Endothelial cell (in vitro differentiated cells): ENCODE results near the gene GRIP1. TPM values are rescaled to one million over a fixed set of nuclear protein-coding genes. Genes with fewer than 3 reads are reported as not detected.

ENCODE experiments used
- DNase-seq: peaks from one replicate; pipeline ENCODE4 v3.0.0; 2021; ENCODE audit warnings: low spot score
- H3K27ac Mint-ChIP-seq: one replicate; pipeline ENCODE4 v1.8.0; 2021; ENCODE audit warnings: mixed read lengths, inconsistent platforms; ENCODE audit not compliant: unreplicated experiment
- H3K27me3 Mint-ChIP-seq: one replicate; pipeline ENCODE4 v1.8.0; 2021; ENCODE audit warnings: mild to moderate bottlenecking, moderate library complexity, mixed read lengths, inconsistent platforms; ENCODE audit not compliant: unreplicated experiment
- H3K36me3 Mint-ChIP-seq: one replicate; pipeline ENCODE4 v1.8.0; 2021; ENCODE audit warnings: mild to moderate bottlenecking, low read depth, mixed read lengths, inconsistent platforms; ENCODE audit not compliant: unreplicated experiment
- H3K4me1 Mint-ChIP-seq: one replicate; pipeline ENCODE4 v1.8.0; 2021; ENCODE audit warnings: mild to moderate bottlenecking, mixed read lengths, inconsistent platforms; ENCODE audit not compliant: unreplicated experiment
- H3K4me3 Mint-ChIP-seq: one replicate; pipeline ENCODE4 v1.8.0; 2021; ENCODE audit warnings: mild to moderate bottlenecking, mixed read lengths, inconsistent platforms; ENCODE audit not compliant: unreplicated experiment
- H3K9me3 Mint-ChIP-seq: one replicate; pipeline ENCODE4 v1.8.0; 2021; ENCODE audit warnings: mixed read lengths, inconsistent platforms; ENCODE audit not compliant: unreplicated experiment
- total RNA-seq: library from RNA; stranded (reverse); fragmentation: NEBNext Ultra II Directional; extraction: Animal tissue kit (Norgen Biotek cat#: 25700); gene quantifications from one replicate; pipeline ENCODE4 v1.2.1, GENCODE V29; 2021; ENCODE audit not compliant: unreplicated experiment
- TF ChIP-seq, protein P1 (sequence below): fragments of 200-600 bp; sonication (generic); IDR thresholded peaks from one replicate; pipeline ENCODE4 v1.5.0; 2021; ENCODE audit warnings: antibody characterized with exemption; ENCODE audit not compliant: unreplicated experiment

Gene GRIP1
- total RNA-seq, 1 donor from 2014 or later: 36.2 TPM

DNA sequence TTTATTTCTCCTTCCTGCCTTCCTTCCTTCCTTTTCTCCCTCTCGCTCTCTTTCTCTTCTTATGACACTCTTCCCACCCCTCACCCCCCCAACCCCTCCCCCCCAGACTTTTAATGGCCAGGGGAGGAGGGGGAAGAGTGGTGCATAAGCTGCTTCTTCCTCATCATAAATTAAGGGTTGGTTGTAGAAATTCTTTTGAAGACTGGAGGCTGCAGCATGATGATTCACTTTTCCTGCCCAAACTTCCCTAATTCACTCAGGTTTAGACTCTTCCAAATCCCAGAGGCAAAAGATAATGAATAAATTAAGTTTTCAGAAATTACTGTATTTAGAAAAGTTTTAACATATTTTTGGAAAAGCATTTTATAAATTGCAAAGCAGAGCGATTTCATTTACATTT, 58.2 kb downstream of the GRIP1 start:
- H3K27me3 Mint-ChIP-seq: no peaks in the 10 kb centered on the region
- no peak overlapping the region for H3K4me3 Mint-ChIP-seq
- DNase-seq: no peak
- H3K36me3 Mint-ChIP-seq: no peaks in the 10 kb centered on the region
- no peak overlapping the region for H3K27ac Mint-ChIP-seq
- peaks cover 14% of the 10 kb centered on the region for H3K4me1 Mint-ChIP-seq
- no peaks in the 10 kb centered on the region for H3K9me3 Mint-ChIP-seq
- TF ChIP-seq, protein P1, sequence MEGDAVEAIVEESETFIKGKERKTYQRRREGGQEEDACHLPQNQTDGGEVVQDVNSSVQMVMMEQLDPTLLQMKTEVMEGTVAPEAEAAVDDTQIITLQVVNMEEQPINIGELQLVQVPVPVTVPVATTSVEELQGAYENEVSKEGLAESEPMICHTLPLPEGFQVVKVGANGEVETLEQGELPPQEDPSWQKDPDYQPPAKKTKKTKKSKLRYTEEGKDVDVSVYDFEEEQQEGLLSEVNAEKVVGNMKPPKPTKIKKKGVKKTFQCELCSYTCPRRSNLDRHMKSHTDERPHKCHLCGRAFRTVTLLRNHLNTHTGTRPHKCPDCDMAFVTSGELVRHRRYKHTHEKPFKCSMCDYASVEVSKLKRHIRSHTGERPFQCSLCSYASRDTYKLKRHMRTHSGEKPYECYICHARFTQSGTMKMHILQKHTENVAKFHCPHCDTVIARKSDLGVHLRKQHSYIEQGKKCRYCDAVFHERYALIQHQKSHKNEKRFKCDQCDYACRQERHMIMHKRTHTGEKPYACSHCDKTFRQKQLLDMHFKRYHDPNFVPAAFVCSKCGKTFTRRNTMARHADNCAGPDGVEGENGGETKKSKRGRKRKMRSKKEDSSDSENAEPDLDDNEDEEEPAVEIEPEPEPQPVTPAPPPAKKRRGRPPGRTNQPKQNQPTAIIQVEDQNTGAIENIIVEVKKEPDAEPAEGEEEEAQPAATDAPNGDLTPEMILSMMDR: no peak

DNA sequence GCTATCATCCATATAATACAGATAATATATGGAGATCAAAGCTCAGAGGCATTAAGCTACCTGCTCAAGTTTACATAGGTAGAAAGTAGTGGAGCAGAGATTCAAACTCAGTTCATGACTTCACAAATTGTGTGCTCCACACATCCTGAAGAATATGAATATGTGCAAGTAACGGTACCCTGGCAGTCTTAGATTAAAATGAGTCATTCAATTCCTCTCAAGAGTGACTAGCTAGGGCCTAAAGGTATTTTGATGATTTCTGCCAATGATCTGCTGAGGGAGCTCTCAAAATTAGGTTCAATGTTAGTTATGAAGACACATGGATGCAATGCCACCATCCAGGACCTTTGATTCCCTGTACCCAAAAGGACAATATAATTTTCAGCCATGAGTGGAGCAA, 58.9 kb downstream of the GRIP1 start:
- DNase-seq: no peak

DNA sequence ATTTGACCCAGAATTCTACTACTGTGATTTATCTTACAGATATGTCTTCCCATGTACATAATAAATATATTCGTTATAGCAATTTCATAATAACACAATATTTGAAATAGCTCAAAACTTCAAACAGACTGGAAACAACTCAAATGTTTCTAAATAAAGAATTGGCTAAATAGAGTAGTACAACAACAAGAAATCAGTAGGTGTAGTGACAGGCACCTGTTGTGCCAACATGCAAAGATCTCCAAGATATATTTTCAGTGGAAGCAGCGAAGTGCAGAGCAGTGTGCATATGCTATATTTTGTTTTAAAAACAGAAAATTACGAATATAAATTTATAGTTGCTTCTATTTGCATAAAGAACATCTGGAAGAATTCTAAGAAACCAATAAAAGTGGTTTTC, 60.9 kb downstream of the GRIP1 start:
- H3K27ac Mint-ChIP-seq: no peak overlapping the region

More for the DNA sequence above, 58.9 kb downstream of the GRIP1 start:
- Mint-ChIP-seq H3K27ac (no peak overlapping the region), H3K36me3 (no peaks in the 10 kb centered on the region), H3K4me1 (peaks cover 14% of the 10 kb centered on the region), H3K27me3 (no peaks in the 10 kb centered on the region), H3K9me3 (no peaks in the 10 kb centered on the region), H3K4me3 (no peak overlapping the region)
- TF ChIP-seq, protein P1: no peak

DNA sequence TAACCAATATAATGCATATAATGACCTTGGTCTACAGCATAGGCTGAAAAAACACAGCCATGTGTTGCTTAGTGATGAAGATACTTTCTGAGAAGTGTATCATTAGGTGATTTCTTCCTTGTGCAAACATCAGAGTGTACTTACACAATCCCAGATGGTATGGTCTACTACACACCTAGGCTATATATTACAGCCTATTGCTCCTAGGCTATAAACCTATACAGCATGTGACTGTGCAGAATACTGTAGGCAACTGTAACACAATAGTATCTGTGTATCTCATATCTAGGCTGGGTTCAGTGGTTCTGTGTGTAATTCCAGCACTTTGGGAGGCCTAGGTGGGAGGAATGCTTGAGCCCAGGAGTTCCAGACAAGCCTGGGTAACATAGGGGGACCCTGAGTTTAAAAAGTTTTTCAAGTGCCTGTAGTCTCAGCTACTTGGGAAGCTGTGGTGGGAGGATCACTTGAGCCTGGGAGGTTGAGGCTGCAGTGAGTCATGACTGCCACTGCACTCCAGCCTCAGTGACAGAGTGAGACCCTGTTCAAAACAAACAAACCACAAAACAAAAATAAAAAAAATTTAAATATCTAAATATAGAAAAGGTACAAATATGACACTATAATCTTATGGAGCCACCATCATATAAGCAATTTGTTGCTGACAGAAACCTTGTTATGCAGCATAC, 66.6 kb downstream of the GRIP1 start:
- no peak overlapping the region for H3K4me3 Mint-ChIP-seq
- TF ChIP-seq, protein P1: no peak
- no peak for DNase-seq
- H3K36me3 Mint-ChIP-seq: no peaks in the 10 kb centered on the region
- H3K27me3 Mint-ChIP-seq: no peaks in the 10 kb centered on the region
- no peak overlapping the region for H3K27ac Mint-ChIP-seq
- peaks cover 4% of the 10 kb centered on the region for H3K4me1 Mint-ChIP-seq
- H3K9me3 Mint-ChIP-seq: no peaks in the 10 kb centered on the region

More for the DNA sequence above, 60.9 kb downstream of the GRIP1 start:
- TF ChIP-seq, protein P1: no peak
- H3K27me3 Mint-ChIP-seq: no peaks in the 10 kb centered on the region
- no peaks in the 10 kb centered on the region for H3K36me3 Mint-ChIP-seq
- peaks cover 14% of the 10 kb centered on the region for H3K4me1 Mint-ChIP-seq
- DNase-seq: no peak
- H3K9me3 Mint-ChIP-seq: no peaks in the 10 kb centered on the region
- H3K4me3 Mint-ChIP-seq: no peak overlapping the region

DNA sequence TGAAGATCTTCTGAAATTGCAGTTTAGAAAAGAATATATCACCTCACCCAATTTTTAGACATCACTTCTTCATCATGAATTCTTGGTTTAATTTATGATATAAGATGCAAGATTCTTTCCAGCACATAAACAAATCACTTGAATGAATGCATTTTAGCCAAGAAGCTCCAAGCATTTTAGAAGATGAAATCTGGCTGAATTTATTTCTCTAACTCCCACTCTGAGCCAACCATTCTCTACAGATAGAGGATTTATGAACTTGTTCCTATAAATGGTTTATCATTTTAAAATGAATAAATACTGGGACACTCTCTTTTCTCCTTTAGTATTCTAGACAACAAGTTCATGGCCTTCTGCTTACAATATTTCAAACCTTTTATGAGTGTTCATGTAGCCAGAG, 71.7 kb downstream of the GRIP1 start:
- Mint-ChIP-seq H3K4me1 (peaks cover 4% of the 10 kb centered on the region), H3K36me3 (no peaks in the 10 kb centered on the region), H3K4me3 (no peak overlapping the region), H3K27ac (no peak overlapping the region), H3K27me3 (no peaks in the 10 kb centered on the region), H3K9me3 (no peaks in the 10 kb centered on the region)
- no peak for DNase-seq
- TF ChIP-seq, protein P1: no peak
